GM20000 (cell line): Measurements from ENCODE around the gene CADPS.

Experiments
- DNase-seq: peaks from one replicate; pipeline ENCODE4 v3.0.0; 2012; ENCODE audit warnings: low spot score
- TF ChIP-seq, protein P1 (sequence below): IDR thresholded peaks from 2 replicates; pipeline ENCODE4 v1.5.1; 2012; ENCODE audit warnings: mild to moderate bottlenecking, control low read depth; ENCODE audit errors: extremely low read depth, missing control alignments

CADPS gene

DNA sequence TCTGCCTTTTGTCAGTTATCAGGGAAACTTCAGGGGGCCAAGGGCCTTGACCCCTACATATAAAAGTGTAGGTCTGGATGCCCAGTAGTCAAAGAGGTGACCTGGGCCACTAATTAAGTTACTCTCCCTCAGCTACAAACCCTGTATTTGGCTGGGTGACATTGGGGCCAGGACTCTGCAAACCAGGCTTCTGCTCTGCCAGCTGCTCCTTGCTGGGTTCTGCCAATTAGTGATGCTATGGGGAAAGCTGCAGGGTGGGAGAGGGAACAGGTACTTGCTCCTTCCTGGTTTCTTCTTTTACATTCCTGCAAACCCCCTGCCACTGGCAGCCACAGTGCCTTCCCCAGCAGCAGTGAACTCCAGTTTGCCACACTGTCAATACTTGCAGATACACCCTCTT lies 179.2 kb downstream of the CADPS start:
- DNase-seq: no peak
- TF ChIP-seq, protein P1, sequence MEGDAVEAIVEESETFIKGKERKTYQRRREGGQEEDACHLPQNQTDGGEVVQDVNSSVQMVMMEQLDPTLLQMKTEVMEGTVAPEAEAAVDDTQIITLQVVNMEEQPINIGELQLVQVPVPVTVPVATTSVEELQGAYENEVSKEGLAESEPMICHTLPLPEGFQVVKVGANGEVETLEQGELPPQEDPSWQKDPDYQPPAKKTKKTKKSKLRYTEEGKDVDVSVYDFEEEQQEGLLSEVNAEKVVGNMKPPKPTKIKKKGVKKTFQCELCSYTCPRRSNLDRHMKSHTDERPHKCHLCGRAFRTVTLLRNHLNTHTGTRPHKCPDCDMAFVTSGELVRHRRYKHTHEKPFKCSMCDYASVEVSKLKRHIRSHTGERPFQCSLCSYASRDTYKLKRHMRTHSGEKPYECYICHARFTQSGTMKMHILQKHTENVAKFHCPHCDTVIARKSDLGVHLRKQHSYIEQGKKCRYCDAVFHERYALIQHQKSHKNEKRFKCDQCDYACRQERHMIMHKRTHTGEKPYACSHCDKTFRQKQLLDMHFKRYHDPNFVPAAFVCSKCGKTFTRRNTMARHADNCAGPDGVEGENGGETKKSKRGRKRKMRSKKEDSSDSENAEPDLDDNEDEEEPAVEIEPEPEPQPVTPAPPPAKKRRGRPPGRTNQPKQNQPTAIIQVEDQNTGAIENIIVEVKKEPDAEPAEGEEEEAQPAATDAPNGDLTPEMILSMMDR: no peak

GRCh38 chr3:62688812-62689211 lies 186.4 kb downstream of the CADPS start:
- DNase-seq: no peak

DNA sequence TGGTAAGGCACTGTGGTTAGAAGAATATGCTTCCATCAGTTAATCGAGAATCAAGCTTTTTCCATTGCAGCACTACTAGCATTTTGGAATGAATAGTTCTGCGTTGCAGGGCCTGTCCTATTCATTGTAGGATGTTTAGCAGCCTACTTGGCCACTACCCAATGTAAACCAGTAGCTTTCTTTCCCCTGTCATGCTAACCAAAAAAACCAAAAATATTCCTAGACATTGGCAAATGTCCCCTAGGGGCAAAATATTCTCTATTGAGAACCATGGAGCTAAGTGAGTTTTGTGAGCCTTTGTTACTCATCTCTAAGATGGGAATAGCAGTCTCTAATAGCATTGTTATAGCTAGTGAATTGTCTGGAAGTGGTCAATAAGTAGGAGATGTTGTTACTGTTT lies 187.2 kb downstream of the CADPS start:
- no peak for DNase-seq
- TF ChIP-seq, protein P1: no peak

More at GRCh38 chr3:62688812-62689211, 186.4 kb downstream of the CADPS start:
- TF ChIP-seq, protein P1: no peak

GRCh38 chr3:62686503-62687294 lies 188.5 kb downstream of the CADPS start:
- DNase-seq: no peak

GRCh38 chr3:62682826-62683225 lies 192.4 kb downstream of the CADPS start:
- DNase-seq: no peak
- TF ChIP-seq, protein P1: no peak

More at GRCh38 chr3:62686503-62687294, 188.5 kb downstream of the CADPS start:
- TF ChIP-seq, protein P1: no peak

DNA sequence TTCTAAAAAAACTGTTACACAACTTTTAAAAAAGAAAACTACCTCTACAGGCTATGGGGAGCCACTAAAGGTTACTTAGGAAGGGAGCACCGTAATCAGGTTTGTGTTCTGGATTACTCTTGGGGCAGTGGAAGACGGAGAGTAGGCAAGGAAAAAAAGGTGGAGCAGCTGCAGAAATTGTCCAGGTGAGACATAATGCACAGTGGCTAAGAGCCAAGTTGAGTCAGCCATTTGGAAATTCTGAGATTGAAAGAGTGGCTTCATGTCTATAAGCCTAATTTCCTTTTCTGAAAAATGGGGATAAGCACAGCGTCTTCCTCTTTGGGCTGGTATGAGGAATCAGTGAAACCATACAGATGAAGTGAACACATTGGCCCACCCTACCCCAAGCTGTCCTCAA lies 195.2 kb downstream of the CADPS start:
- DNase-seq: no peak
- TF ChIP-seq, protein P1: no peak

DNA sequence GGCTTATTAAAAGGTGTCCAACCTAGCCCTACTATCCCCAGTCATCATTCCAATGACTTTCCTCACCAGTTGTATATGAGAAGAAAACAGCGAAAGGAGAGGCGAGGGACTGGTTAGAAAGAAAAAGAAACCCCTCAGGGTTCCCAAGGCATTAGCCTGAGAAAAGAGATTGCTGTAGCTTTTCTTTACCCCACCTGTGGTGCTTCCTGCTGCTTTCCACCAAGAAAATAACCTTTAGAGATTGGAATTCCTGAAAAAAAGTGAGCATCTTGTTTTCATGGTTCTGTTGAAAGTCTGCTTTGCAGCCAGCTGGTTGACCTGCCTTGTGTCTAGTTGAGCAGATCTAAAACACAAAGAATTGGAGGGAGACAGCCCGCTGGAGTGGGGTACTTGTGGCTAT lies 196.4 kb downstream of the CADPS start:
- DNase-seq: no peak
- TF ChIP-seq, protein P1: no peak
